ENCODE data around the gene EMD. TPM values are rescaled to one million over a fixed set of nuclear protein-coding genes. Genes with fewer than 3 reads are reported as not detected.

EMD gene
- total RNA-seq, 1 experiment from 2014 or later = 115 TPM

DNA sequence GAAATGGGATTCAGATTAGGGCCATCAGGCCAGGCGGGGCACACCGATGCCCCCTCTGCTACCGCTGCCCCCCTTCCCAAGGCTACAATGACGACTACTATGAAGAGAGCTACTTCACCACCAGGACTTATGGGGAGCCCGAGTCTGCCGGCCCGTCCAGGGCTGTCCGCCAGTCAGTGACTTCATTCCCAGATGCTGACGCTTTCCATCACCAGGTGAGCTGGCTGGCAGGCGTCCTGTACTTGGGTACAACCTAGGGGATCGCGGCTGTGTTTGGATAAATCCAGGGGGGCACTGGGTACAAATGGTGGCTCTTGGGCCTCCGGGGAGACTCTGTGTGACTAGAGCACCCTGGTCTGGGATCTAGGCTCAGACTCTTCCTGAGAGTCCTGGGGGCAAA, 1.1 kb downstream of the EMD start:
- peak overlapping the region; percentile 77 for H3K4me2 ChIP-seq (ENCODE audit: insufficient read depth, insufficient read length, low read length)
- no peak overlapping the region for H2BK12ac ChIP-seq (ENCODE audit: insufficient read length, low read depth, low read length)
- peaks cover 14% of the 10 kb centered on the region for H3K9me3 ChIP-seq (ENCODE audit: control insufficient read depth, low read depth, low read length)
- peaks cover 9% of the 10 kb centered on the region for H3K23me2 ChIP-seq (ENCODE audit: insufficient read length, low read depth, low read length, poor library complexity, severe bottlenecking)
- no peaks in the 10 kb centered on the region for H4K20me1 ChIP-seq (ENCODE audit: control insufficient read depth, insufficient read depth, insufficient read length)
- H3K18ac ChIP-seq (ENCODE audit: insufficient read length, low read depth, low read length) = peak overlapping the region; percentile 74
- H3K9ac ChIP-seq (ENCODE audit: extremely low read depth, insufficient read length, low read length) = peak overlapping the region; percentile 89
- H4K5ac ChIP-seq (ENCODE audit: insufficient read length, low read depth, low read length) = no peak overlapping the region
- no CpG with 5 or more reads among the region's 13 CpGs for WGBS (ENCODE audit: extremely low coverage, insufficient read length, low lambda C conversion rate)
- H4K91ac ChIP-seq (ENCODE audit: insufficient read length, low read depth, low read length) = peak overlapping the region; percentile 58
- H3K4me1 ChIP-seq (ENCODE audit: insufficient read depth, low read length) = no peaks in the 10 kb centered on the region; the same call in 1 of the 2 replicates
- no peak overlapping the region for H2AK5ac ChIP-seq (ENCODE audit: insufficient read length, low read length)
- H3K27me3 ChIP-seq (ENCODE audit: insufficient read depth, low read length) = no peaks in the 10 kb centered on the region
- Mint-ChIP-seq H3K27ac (peak overlapping the region; percentile 96 to 100 (median 97)), H3K4me3 (peak overlapping the region; percentile 79 to 89), H3K27me3 (ENCODE audit: low read depth) (peaks cover 2% of the 10 kb centered on the region; the same call in 1 of the 2 replicates), H3K36me3 (ENCODE audit: insufficient read depth in 1 of 3, low read depth in 3 of 3) (peaks cover 15 to 29% (median 23%) of the 10 kb centered on the region in 3 experiments), H3K4me1 (peaks cover 17 to 44% of the 10 kb centered on the region in 2 experiments), H3K9me3 (peaks cover 50 to 58% of the 10 kb centered on the region in 2 experiments)
- H2BK20ac ChIP-seq (ENCODE audit: low read depth, low read length, poor library complexity, severe bottlenecking) = no peak overlapping the region
- no peak overlapping the region for H3K56ac ChIP-seq (ENCODE audit: insufficient read length, low read depth, low read length)
- no peak overlapping the region for H2BK5ac ChIP-seq (ENCODE audit: insufficient read length, low read length)
- H2BK15ac ChIP-seq (ENCODE audit: low read depth, low read length) = 0 out of 2 replicates have a peak overlapping the region, but pooled peaks have one; percentile 20
- H3K4ac ChIP-seq (ENCODE audit: low read depth, low read length) = no peak overlapping the region
- H3K14ac ChIP-seq (ENCODE audit: insufficient read depth, low read length) = peak overlapping the region; percentile 92
- TF ChIP-seq, protein P1, sequence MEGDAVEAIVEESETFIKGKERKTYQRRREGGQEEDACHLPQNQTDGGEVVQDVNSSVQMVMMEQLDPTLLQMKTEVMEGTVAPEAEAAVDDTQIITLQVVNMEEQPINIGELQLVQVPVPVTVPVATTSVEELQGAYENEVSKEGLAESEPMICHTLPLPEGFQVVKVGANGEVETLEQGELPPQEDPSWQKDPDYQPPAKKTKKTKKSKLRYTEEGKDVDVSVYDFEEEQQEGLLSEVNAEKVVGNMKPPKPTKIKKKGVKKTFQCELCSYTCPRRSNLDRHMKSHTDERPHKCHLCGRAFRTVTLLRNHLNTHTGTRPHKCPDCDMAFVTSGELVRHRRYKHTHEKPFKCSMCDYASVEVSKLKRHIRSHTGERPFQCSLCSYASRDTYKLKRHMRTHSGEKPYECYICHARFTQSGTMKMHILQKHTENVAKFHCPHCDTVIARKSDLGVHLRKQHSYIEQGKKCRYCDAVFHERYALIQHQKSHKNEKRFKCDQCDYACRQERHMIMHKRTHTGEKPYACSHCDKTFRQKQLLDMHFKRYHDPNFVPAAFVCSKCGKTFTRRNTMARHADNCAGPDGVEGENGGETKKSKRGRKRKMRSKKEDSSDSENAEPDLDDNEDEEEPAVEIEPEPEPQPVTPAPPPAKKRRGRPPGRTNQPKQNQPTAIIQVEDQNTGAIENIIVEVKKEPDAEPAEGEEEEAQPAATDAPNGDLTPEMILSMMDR (conservative IDR thresholded peaks at IDR 0.05) = no peak
- no peak overlapping the region for H4K8ac ChIP-seq (replicated peaks; ENCODE audit: insufficient read length, low read depth, low read length)
- DNase-seq = no peak
- H2BK120ac ChIP-seq (ENCODE audit: low read depth, low read length, poor library complexity, severe bottlenecking) = no peak overlapping the region
- no peak overlapping the region for H3K27ac ChIP-seq (ENCODE audit: insufficient read length, low read depth, low read length)
- no peaks in the 10 kb centered on the region for H3K79me1 ChIP-seq (ENCODE audit: insufficient read depth, low read depth, low read length, poor library complexity, severe bottlenecking)
- H3K79me2 ChIP-seq (ENCODE audit: insufficient read depth, low read length) = no peaks in the 10 kb centered on the region; the same call in 1 of the 2 replicates
- H3T11ph ChIP-seq (ENCODE audit: low read length) = no peak overlapping the region
- H2AFZ ChIP-seq (ENCODE audit: low read length) = no peak overlapping the region
- H3K23ac ChIP-seq (ENCODE audit: insufficient read length, low read depth, low read length) = no peak overlapping the region
